ENCODE data around the gene CABP7.

- TF ChIP-seq CTCF (IDR thresholded peaks at IDR 0.05 in 8 of 11, conservative IDR thresholded peaks at IDR 0.05 in 3 of 11) (no peak), POLR2A (IDR thresholded peaks at IDR 0.05) (no peak), POLR2AphosphoS5 (IDR thresholded peaks at IDR 0.05) (no peak)
These were observed 26.1 kb upstream of the CABP7 start for GRCh38 chr22:29693671-29694070.
